Endothelial cell of umbilical vein (primary cell): ENCODE results near the gene CSHL1.

ENCODE experiments used
- EZH2 ChIP-seq: IDR thresholded peaks from 2 replicates; pipeline ENCODE4 v1.6.1; 2012; ENCODE audit warnings: borderline replicate concordance, low read depth, mild to moderate bottlenecking, moderate library complexity, low read length, inconsistent platforms; ENCODE audit not compliant: severe bottlenecking
- FOS ChIP-seq: IDR thresholded peaks from 2 replicates; pipeline ENCODE4 v1.6.1; 2011; ENCODE audit warnings: mild to moderate bottlenecking, low read length, moderate library complexity, borderline replicate concordance; ENCODE audit not compliant: insufficient read depth
- GATA2 ChIP-seq: IDR thresholded peaks from 2 replicates; pipeline ENCODE4 v1.7.0; 2011; ENCODE audit warnings: low read depth, mild to moderate bottlenecking, moderate library complexity, mixed read lengths, low read length; ENCODE audit not compliant: insufficient read length, insufficient read depth
- JUN ChIP-seq: IDR thresholded peaks from 2 replicates; pipeline ENCODE4 v1.6.1; 2011; ENCODE audit warnings: borderline replicate concordance, low read depth; ENCODE audit not compliant: insufficient read length, insufficient read depth
- MYC ChIP-seq: IDR thresholded peaks from one replicate; pipeline ENCODE4 v1.6.1; 2011; ENCODE audit warnings: mild to moderate bottlenecking, low read depth, low read length
- POLR2A ChIP-seq: IDR thresholded peaks from 2 replicates; pipeline ENCODE4 v1.6.1; 2012; ENCODE audit warnings: low read depth, mild to moderate bottlenecking, control low read depth, low read length
- POLR2AphosphoS5 ChIP-seq: IDR thresholded peaks from 2 replicates; pipeline ENCODE4 v1.6.1; 2012; ENCODE audit warnings: low read depth, mild to moderate bottlenecking, control low read depth, low read length, moderate library complexity; ENCODE audit not compliant: insufficient read depth
- TF ChIP-seq, protein P1 (sequence below): IDR thresholded peaks from 2 replicates; pipeline ENCODE4 v1.6.1; 2011; ENCODE audit not compliant: insufficient read depth, insufficient read length
- TF ChIP-seq, protein P2 (sequence below), 2 donors: IDR thresholded peaks; 1 replicate in 1 of 2; 2 replicates in 1 of 2; pipeline ENCODE4 v1.5.1; 2011; ENCODE audit warnings: low read length in 2 of 2, mild to moderate bottlenecking in 2 of 2, moderate library complexity in 2 of 2, control low read depth in 1 of 2, inconsistent platforms in 1 of 2, low read depth in 1 of 2; ENCODE audit not compliant: insufficient read depth in 1 of 2; ENCODE audit errors: extremely low read depth in 1 of 2

DNA sequence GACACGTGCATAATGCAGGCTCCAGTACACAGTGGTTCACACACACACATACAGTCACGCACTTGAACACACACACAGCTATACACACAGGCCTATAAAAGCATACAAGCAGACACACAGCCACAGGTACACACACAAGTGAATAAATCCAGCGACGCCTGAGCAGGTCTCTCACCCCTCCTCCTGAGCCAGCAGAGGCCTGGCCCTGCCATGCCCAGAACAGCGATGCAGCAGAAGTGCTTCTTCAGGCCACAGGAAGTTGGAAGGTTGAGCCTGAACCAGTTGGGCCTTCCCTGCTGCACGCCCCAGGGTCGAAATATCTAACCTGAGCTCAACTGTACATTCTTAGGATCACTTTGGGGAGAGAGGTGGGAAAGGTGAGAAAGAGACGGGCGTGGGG, 28.3 kb upstream of the CSHL1 start:
- TF ChIP-seq POLR2A (no peak), EZH2 (no peak), POLR2AphosphoS5 (no peak), FOS (no peak), GATA2 (no peak), MYC (no peak), JUN (no peak)
- TF ChIP-seq, protein P1, sequence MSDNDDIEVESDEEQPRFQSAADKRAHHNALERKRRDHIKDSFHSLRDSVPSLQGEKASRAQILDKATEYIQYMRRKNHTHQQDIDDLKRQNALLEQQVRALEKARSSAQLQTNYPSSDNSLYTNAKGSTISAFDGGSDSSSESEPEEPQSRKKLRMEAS = no peak
- TF ChIP-seq, protein P2, sequence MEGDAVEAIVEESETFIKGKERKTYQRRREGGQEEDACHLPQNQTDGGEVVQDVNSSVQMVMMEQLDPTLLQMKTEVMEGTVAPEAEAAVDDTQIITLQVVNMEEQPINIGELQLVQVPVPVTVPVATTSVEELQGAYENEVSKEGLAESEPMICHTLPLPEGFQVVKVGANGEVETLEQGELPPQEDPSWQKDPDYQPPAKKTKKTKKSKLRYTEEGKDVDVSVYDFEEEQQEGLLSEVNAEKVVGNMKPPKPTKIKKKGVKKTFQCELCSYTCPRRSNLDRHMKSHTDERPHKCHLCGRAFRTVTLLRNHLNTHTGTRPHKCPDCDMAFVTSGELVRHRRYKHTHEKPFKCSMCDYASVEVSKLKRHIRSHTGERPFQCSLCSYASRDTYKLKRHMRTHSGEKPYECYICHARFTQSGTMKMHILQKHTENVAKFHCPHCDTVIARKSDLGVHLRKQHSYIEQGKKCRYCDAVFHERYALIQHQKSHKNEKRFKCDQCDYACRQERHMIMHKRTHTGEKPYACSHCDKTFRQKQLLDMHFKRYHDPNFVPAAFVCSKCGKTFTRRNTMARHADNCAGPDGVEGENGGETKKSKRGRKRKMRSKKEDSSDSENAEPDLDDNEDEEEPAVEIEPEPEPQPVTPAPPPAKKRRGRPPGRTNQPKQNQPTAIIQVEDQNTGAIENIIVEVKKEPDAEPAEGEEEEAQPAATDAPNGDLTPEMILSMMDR (IDR thresholded peaks at IDR 0.05; ENCODE audit: extremely low read depth in 1 of 2, insufficient read depth in 1 of 2, low read depth in 1 of 2, low read length in 2 of 2) = no peak
